CD4-positive, alpha-beta T cell (primary cell): Measurements from ENCODE around the gene SLCO4A1. TPM values are rescaled to one million over a fixed set of nuclear protein-coding genes. Genes with fewer than 3 reads are reported as not detected.

Experiments
- ATAC-seq: fragments of 200-7000 bp; cut with Tn5 transposase; one replicate; pipeline ENCODE4 v1.10.0; 2022; ENCODE audit warnings: mild to moderate bottlenecking; ENCODE audit not compliant: poor library complexity
- CTCF ChIA-PET: fragments of 350-600 bp; sonication (Branson Sonifier 250); formaldehyde crosslinking; loops from one replicate; lab custom pipeline; 2021; ENCODE audit warnings: antibody characterized with exemption, inconsistent platforms; lab: Charles Lee
- POLR2A ChIA-PET: fragments of 350-600 bp; sonication (Branson Sonifier 250); formaldehyde crosslinking; loops from one replicate; lab custom pipeline; 2021; ENCODE audit warnings: antibody characterized with exemption, inconsistent platforms; lab: Charles Lee
- DNase-seq, 14 experiments: peaks; one replicate each; pipeline ENCODE4 v3.0.0-alpha.2; 2013 to 2020; ENCODE audit warnings: mixed read lengths in 2 of 14
- H3K27ac ChIP-seq, 2 donors: one replicate each; pipeline versions ENCODE4 v1.5.1 to v1.7.0; 2013; ENCODE audit warnings: low read length in 2 of 2, low read depth in 1 of 2, mild to moderate bottlenecking in 1 of 2
- H3K27me3 ChIP-seq, 2 experiments: 1 replicate in 1 of 2; 2 replicates in 1 of 2; pipeline versions ENCODE4 v1.6.1 to v1.7.0; 2013; ENCODE audit warnings: low read length in 2 of 2, control low read depth in 1 of 2, mild to moderate bottlenecking in 1 of 2, moderate library complexity in 1 of 2; ENCODE audit not compliant: insufficient read depth in 2 of 2, control insufficient read depth in 1 of 2
- H3K36me3 ChIP-seq: one replicate; pipeline ENCODE4 v1.6.1; 2013; ENCODE audit warnings: low read length, control low read depth; ENCODE audit not compliant: insufficient read depth
- H3K4me1 ChIP-seq: one replicate; pipeline ENCODE4 v1.6.1; 2013; ENCODE audit warnings: low read length, control low read depth; ENCODE audit not compliant: insufficient read depth
- H3K4me3 ChIP-seq: one replicate; pipeline ENCODE4 v1.5.1; 2013; ENCODE audit warnings: mild to moderate bottlenecking, low read length, moderate library complexity
- H3K9me3 ChIP-seq, 2 experiments: 1 replicate in 1 of 2; 2 replicates in 1 of 2; pipeline versions ENCODE4 v1.6.1 to v1.7.0; 2013; ENCODE audit warnings: low read length in 2 of 2, mild to moderate bottlenecking in 2 of 2, control low read depth in 1 of 2, moderate library complexity in 1 of 2; ENCODE audit not compliant: control insufficient read depth in 1 of 2, insufficient read depth in 1 of 2
- H3K27ac Mint-ChIP-seq: one replicate; pipeline ENCODE4 v1.8.0; 2020; ENCODE audit warnings: mixed read lengths
- H3K27me3 Mint-ChIP-seq: one replicate; pipeline ENCODE4 v1.8.0; 2021; ENCODE audit warnings: mixed read lengths
- H3K36me3 Mint-ChIP-seq: one replicate; pipeline ENCODE4 v1.8.0; 2021; ENCODE audit warnings: low read depth, mixed read lengths
- H3K4me1 Mint-ChIP-seq: one replicate; pipeline ENCODE4 v1.8.0; 2021; ENCODE audit warnings: low read depth, mixed read lengths
- H3K4me3 Mint-ChIP-seq: one replicate; pipeline ENCODE4 v1.8.0; 2020; ENCODE audit warnings: mild to moderate bottlenecking, mixed read lengths
- H3K9me3 Mint-ChIP-seq: one replicate; pipeline ENCODE4 v1.8.0; 2020; ENCODE audit warnings: mixed read lengths
- intact Hi-C, 2 experiments: fragments of 100-400 bp; cut with DNase I in 1 of 2; cut with micrococcal nuclease in 1 of 2; formaldehyde crosslinking; loops; one replicate each; pipeline versions ENCODE4 v1.15.1 to v1.9.0; 2023 to 2025; cut with DNase I, micrococcal nuclease
- total RNA-seq, 174 experiments: library from RNA in 2 of 174; stranded (reverse) in 2 of 174; gene quantifications; one replicate each; pipeline ENCODE4 v1.2.3 and lab custom pipeline; 2021 to 2026
- TF ChIP-seq, protein P1 (sequence below): fragments of 200-600 bp; IDR thresholded peaks from one replicate; pipeline ENCODE4 v1.8.0; 2022; ENCODE audit warnings: antibody characterized with exemption, mild to moderate bottlenecking

Gene SLCO4A1
- total RNA-seq, 2 experiments from 2014 or later, result 2.3 to 2.5 TPM

DNA sequence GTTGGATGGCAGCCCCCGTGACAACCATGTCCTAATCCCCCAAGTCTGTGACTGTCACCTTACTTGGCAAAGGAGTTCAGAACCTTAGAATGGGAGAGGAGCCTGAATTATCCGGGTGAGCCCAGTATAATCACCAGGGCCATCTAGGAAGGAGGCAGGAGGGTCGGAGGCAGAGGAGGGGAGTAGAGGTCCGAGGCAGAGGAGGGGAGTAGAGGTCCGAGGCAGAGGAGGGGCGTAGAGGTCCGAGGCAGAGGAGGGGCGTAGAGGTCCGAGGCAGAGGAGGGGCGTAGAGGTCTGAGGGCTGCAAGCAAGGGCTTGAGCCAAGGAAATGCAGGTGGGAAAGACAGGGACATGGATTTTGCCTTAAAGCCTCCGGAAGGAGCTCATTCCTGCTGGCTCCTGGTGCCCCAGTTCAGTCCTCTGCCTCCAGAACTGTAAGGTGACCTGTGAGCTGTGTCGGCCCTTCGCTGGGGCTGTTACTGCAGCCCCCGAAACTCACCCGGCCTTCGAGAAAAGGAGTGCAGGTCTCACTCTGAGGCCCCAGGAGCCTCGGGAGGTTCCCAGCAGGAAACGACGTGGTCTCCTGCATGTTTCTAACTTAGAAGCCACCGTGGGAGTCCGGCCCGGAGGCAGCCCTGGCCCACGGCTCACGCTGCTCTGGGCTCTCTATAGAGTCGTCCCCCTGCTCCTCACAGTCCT is 20.0 kb upstream of the SLCO4A1 start:
- intact Hi-C loops, result no loop called here
- H3K36me3 Mint-ChIP-seq, result no peaks in the 10 kb centered on the region
- ChIA-PET CTCF (no interaction called here), POLR2A (interaction anchor here (1.4 to 2.5 kb wide), 2 partner anchors 19 to 172 kb away, joined by 3 to 10 read pairs; no protein-coding TSS in a partner anchor)
- peaks cover 21% of the 10 kb centered on the region for H3K4me1 Mint-ChIP-seq
- no peak overlapping the region for H3K4me3 Mint-ChIP-seq
- Histone ChIP-seq H3K4me1 (peaks cover 37% of the 10 kb centered on the region), H3K27ac (no peak overlapping the region), H3K36me3 (no peaks in the 10 kb centered on the region), H3K27me3 (no peaks in the 10 kb centered on the region), H3K4me3 (no peak overlapping the region), H3K9me3 (no peaks in the 10 kb centered on the region)
- ATAC-seq (no peak), DNase-seq (no peak)
- no peaks in the 10 kb centered on the region for H3K27me3 Mint-ChIP-seq
- no peak overlapping the region for H3K27ac Mint-ChIP-seq
- TF ChIP-seq, protein P1, sequence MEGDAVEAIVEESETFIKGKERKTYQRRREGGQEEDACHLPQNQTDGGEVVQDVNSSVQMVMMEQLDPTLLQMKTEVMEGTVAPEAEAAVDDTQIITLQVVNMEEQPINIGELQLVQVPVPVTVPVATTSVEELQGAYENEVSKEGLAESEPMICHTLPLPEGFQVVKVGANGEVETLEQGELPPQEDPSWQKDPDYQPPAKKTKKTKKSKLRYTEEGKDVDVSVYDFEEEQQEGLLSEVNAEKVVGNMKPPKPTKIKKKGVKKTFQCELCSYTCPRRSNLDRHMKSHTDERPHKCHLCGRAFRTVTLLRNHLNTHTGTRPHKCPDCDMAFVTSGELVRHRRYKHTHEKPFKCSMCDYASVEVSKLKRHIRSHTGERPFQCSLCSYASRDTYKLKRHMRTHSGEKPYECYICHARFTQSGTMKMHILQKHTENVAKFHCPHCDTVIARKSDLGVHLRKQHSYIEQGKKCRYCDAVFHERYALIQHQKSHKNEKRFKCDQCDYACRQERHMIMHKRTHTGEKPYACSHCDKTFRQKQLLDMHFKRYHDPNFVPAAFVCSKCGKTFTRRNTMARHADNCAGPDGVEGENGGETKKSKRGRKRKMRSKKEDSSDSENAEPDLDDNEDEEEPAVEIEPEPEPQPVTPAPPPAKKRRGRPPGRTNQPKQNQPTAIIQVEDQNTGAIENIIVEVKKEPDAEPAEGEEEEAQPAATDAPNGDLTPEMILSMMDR, result no peak
- H3K9me3 Mint-ChIP-seq, result no peaks in the 10 kb centered on the region

DNA sequence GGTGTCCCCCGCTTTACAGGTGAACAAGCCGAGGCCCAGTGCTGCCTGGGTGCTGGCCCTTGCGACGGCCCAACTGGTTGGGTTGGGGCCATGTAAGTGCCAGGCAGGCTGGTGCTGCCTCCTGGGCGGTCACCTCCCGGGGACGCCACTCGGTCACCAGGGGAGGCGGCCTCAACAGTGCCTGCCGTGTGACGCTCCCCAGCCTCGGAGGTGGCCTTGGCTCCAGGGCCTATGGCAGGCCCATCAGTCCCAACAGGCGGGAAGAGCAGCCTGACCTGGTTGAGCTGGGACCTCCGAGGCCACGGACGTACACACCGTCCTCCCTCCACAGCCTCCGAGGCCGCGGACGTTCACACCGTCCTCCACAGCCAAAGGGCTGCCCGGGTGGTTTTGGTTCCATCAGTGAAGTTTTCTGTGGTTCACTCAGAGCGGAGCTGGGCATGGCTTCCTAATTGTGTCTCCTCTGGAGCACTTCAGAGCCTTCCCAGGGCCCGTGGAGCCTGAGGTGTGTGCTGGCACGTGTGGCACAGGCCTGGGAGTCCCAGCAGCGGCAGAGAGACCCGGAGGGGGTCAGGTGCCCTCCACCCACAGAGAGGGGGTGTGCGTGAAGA is 19.3 kb upstream of the SLCO4A1 start:
- no peaks in the 10 kb centered on the region for H3K36me3 Mint-ChIP-seq
- H3K4me3 ChIP-seq, result no peak overlapping the region
- H3K36me3 ChIP-seq, result no peaks in the 10 kb centered on the region
- no peak for DNase-seq
- no peak overlapping the region for H3K27ac ChIP-seq
- H3K4me1 ChIP-seq, result peaks cover 31% of the 10 kb centered on the region
- ChIA-PET POLR2A (interaction anchor here (0.9 to 2.5 kb wide), 4 partner anchors 19 to 185 kb away, joined by 3 to 10 read pairs (median 3); no protein-coding TSS in a partner anchor), CTCF (interaction anchor here (1.0 kb wide), 1 partner anchor 185 kb away, joined by 3 read pairs; no protein-coding TSS in a partner anchor)
- H3K4me1 Mint-ChIP-seq, result peaks cover 18% of the 10 kb centered on the region
- peak overlapping the region; percentile 82 for H3K27ac Mint-ChIP-seq
- H3K27me3 Mint-ChIP-seq, result no peaks in the 10 kb centered on the region
- H3K9me3 Mint-ChIP-seq, result no peaks in the 10 kb centered on the region
- no peaks in the 10 kb centered on the region for H3K9me3 ChIP-seq
- intact Hi-C loops, result no loop called here
- H3K27me3 ChIP-seq, result no peaks in the 10 kb centered on the region
- H3K4me3 Mint-ChIP-seq, result peak overlapping the region; percentile 75
- no peak for ATAC-seq
- TF ChIP-seq, protein P1, result no peak

DNA sequence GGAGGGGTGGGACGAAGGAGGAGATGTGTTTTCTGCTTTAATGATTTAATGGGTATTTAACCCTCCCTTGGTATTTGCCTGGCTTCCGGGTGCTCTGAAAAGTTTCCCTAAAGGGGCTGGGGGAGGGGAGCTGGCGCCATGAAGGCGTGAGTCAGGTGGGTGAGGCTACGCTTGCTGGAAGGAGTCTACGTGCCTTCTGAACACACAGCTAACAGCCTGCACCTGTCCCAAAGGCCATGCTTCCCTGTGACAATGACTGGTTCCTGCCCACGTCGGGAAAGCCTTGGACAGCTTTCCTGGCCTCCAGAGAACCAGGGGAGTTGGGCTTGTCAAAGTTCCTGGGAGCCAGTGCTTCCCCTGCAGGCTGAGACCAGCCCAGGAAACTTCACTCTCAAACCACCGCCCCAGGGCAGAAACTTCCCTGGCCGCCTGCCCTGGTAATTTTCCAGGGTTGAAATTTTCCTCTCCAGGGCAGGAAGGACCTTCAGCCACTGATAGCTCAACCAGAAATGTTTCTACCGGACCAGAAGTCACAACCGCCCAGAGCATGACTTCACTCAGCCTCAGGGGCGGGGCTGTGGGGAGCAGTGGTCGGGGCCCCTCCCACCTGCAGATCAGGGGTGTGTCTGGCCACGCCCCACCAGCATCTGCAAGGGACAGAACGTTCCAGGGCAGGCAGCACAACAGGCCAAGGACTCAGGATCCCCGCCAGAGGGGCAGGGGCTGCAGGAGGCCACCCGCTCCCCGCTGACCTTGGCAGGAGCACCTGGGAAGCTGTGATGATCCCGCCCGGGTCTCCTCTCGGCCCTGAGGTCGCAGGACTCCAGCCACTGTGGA is 18.6 kb upstream of the SLCO4A1 start:
- peaks cover 23% of the 10 kb centered on the region for H3K4me1 ChIP-seq
- no peaks in the 10 kb centered on the region for H3K9me3 Mint-ChIP-seq
- no peaks in the 10 kb centered on the region for H3K36me3 ChIP-seq
- H3K4me3 Mint-ChIP-seq, result peak overlapping the region; percentile 75
- intact Hi-C loops, result loop anchor here in 1 of 2 experiments (1.0 kb wide), 1 partner anchor 19 kb away; the partner anchor contains the start of gene SLCO4A1
- no peak overlapping the region for H3K27ac ChIP-seq
- no peaks in the 10 kb centered on the region for H3K36me3 Mint-ChIP-seq
- ChIA-PET POLR2A (interaction anchor here (0.9 to 2.5 kb wide), 4 partner anchors 20 to 185 kb away, joined by 3 to 10 read pairs (median 3); no protein-coding TSS in a partner anchor), CTCF (interaction anchor here (1.0 kb wide), 1 partner anchor 185 kb away, joined by 3 read pairs; no protein-coding TSS in a partner anchor)
- DNase-seq (peak; percentile 66 to 89 (median 79)), ATAC-seq (peak; percentile 93)
- H3K27ac Mint-ChIP-seq, result peak overlapping the region; percentile 82
- no peaks in the 10 kb centered on the region for H3K9me3 ChIP-seq
- peak overlapping the region; percentile 29 for H3K4me3 ChIP-seq
- TF ChIP-seq, protein P1, result no peak
- H3K4me1 Mint-ChIP-seq, result peaks cover 12% of the 10 kb centered on the region
- no peaks in the 10 kb centered on the region for H3K27me3 ChIP-seq
- H3K27me3 Mint-ChIP-seq, result no peaks in the 10 kb centered on the region
